ENCODE data around the gene BORCS5.

GRCh38 chr12:12498210-12498609, 141.3 kb downstream of the BORCS5 start:
- TF ChIP-seq, protein P1, sequence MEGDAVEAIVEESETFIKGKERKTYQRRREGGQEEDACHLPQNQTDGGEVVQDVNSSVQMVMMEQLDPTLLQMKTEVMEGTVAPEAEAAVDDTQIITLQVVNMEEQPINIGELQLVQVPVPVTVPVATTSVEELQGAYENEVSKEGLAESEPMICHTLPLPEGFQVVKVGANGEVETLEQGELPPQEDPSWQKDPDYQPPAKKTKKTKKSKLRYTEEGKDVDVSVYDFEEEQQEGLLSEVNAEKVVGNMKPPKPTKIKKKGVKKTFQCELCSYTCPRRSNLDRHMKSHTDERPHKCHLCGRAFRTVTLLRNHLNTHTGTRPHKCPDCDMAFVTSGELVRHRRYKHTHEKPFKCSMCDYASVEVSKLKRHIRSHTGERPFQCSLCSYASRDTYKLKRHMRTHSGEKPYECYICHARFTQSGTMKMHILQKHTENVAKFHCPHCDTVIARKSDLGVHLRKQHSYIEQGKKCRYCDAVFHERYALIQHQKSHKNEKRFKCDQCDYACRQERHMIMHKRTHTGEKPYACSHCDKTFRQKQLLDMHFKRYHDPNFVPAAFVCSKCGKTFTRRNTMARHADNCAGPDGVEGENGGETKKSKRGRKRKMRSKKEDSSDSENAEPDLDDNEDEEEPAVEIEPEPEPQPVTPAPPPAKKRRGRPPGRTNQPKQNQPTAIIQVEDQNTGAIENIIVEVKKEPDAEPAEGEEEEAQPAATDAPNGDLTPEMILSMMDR (IDR thresholded peaks at IDR 0.05; ENCODE audit: insufficient read depth, low read length, poor library complexity, severe bottlenecking): no peak
- no peak for TF ChIP-seq EZH2phosphoT487 (conservative IDR thresholded peaks at IDR 0.05; ENCODE audit: low read length)
